GM19099 (cell line): Measurements from ENCODE around the gene ABCF2.

Source experiments
- POLR2A ChIP-seq: IDR thresholded peaks from 3 replicates; pipeline ENCODE4 v1.6.1; 2011; ENCODE audit warnings: low read depth; ENCODE audit not compliant: insufficient read length; ENCODE audit errors: extremely low read depth

ABCF2 gene

GRCh38 chr7:151205730-151206129 is 21.3 kb downstream of the ABCF2 start:
- TF ChIP-seq POLR2A, result no peak

DNA sequence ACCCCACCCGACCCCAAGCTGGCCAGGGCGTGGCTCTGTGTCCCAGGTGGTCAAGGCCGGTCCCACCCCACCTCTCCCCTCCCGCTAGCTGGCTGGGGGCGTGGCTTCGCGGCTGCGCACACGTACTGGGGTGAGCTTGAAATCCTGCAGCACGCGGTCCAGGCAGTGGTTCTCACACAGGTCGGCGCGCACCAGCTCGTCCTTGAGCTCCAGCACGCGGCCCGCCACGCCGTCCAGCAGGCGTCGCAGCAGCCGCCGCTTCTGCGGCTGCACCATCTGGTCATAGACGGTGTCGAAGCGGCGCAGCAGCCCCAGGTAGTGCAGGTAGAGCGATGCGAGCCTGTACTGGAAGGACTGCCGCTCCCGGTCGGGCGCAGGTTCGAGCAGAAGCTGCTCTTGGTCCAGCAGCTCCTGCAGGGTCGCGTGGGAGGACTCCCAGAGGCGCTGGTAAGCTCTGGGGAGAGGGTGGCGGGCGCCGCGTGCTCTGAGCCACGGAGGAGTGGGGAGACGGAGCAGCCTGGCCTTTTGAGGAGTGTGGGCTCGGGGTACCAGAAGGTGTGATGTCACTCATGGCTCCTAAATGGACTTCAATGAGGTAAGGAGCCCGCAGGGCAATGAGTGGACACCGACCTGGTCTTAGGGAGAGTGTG is 22.5 kb downstream of the ABCF2 start:
- TF ChIP-seq POLR2A, result no peak

GRCh38 chr7:151202836-151203235 is 24.2 kb downstream of the ABCF2 start:
- no peak for TF ChIP-seq POLR2A

- TF ChIP-seq POLR2A, result no peak
Measured at GRCh38 chr7:151201751-151202150, 25.3 kb downstream of the ABCF2 start.

GRCh38 chr7:151201344-151201743 is 25.7 kb downstream of the ABCF2 start:
- TF ChIP-seq POLR2A, result no peak

DNA sequence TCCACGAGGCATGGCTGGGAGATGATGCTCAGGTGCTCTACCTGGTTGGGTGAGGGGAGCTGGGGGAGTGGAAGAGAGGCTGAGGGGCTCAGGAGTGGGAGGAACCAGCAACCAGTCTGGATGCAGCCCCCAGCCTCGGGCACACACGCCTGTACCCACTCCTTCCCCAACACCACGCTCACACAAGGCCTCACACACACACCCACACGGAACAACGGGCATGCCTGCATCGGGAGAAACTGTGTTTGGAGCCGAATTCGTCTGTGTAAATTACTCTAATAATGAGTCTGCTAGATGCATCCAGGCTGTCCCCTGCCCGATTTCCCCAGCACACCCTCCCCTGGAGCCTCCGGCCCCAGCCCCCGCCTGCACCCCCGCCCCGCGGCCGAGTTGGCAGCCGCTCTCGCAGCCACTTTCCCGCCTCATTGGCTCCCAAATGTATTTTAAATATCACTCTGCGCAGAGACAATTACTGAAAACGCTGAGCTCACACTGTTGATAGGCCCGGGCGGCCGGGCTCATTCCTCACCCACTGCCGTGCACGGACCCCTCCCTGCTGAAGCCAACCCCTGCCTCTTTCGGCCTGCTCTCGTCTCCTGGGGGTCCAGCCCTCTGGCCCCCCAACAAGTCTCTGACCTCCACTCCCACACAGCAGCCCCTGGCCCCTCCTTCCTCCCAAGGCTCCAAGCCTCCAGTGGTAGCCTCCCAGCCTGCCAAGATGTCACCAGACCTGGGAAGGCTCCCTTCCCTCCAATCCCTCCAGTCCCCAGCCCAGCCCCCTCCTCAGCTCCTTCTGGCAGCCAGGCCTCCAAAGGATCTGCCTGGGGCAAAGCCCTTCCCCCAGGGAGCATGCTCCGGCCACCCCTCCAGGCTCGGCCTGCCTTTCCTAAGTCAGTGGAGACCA is 27.8 kb downstream of the ABCF2 start:
- TF ChIP-seq POLR2A, result no peak

DNA sequence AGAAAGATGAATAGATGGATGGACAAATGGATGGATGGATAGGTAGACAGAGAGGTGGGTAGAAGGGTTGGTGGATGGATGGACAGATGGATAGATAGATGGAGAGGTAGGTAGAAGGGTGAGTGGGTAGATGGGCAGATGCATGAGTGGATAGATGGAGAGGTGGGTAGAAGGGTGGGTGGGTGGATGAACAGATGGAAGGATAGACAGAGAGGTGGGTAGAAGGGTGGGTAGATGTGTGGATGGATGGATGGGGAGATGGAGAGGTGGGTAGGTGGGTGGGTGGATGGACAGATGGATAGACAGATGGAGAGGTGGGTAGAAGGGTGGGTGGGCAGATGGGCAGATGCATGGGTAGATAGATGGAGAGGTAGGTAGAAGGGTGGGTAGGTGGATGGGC is 29.1 kb downstream of the ABCF2 start:
- TF ChIP-seq POLR2A, result no peak

GRCh38 chr7:151195616-151196450 is 31.2 kb downstream of the ABCF2 start:
- TF ChIP-seq POLR2A, result no peak

DNA sequence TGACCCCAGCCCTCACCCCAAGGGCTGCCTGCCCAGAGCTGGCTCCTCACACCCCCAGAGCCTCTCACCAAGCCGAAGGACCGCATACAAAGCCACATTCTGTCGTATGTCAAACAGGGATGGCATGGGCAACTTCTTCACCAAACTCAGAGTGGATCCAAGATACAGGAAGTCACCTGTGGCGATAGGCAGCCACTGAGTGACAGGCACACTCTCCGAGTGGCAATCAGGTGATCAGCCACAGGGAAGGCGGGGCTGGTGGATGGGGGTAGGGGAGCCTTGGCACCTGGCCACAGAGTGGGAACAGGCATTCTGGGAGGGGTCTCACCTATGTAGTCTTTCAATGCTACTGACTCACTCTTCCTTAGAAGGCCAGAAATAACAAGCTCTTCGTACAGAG is 32.8 kb downstream of the ABCF2 start:
- TF ChIP-seq POLR2A, result no peak

DNA sequence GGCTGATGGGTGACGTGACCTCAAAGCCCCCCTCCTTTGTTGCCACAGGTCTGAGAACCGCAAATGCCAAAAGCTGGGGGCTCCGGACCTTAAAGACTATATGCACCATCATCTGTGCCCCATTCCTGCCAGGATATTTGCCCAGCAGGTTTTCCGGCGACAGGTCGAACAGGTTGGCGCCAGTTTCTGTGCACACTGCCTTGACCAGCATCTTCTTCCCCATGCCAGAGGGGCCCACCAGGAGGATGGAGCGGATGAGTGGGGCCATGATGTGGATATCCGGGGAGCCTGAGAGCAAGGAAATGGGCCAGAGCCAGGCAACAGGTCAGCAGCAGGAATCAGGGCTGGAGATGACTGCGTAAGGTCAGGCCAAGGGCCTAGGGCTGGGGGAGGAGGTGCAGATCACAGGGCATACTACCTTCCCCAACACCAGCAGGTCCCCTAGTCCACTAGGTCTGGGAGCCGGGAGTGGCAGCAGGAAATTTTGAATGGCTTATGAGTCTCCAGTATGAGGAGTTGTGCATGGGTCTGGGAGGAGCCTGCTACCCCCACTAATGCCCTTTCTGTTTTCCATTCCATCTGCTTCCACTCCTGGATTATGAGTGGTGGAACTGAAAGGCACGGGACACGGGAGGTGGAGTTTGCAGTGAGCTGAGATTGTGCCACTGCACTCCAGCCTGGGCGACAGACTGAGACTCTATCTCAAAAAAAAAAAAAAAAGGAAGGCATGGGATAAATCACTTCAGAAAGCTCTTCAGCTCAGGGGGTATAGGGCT is 33.6 kb downstream of the ABCF2 start:
- no peak for TF ChIP-seq POLR2A

GRCh38 chr7:151192002-151192539 is 34.9 kb downstream of the ABCF2 start:
- no peak for TF ChIP-seq POLR2A

DNA sequence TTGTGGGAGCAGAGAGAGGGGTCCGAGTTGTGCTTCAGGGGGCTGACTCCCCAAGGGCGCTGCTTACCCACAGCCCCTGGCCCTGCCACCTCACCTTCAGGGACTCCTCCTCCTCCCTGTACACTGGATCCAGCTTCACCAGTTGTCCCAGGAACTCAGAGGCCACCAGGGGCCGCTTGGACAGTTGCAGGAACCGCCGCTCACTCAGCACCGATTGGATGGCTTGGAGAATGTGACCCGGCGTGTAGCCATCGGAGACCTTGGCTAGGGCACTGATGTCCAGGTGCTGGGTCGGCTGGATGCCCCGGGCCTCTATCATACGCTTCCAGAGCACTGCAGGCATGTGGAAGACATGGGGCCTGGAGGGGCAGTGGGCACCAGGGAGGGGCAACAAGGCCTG is 35.5 kb downstream of the ABCF2 start:
- no peak for TF ChIP-seq POLR2A

GRCh38 chr7:151189038-151189437 is 38.0 kb downstream of the ABCF2 start:
- no peak for TF ChIP-seq POLR2A

DNA sequence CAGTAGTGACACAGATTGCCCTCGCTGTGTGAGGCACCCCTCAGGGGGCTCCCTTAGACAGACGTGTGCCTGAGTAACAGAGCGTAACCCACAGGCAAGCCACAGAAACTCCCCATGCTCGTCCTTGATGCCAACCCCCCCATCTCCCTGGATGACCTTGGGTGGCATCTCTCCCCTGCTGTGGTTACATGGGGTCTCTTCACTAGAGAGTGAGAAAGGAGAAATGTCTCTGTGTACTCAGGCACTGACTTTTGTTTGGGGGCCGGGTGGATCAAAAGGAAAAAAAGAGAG is 38.8 kb downstream of the ABCF2 start:
- TF ChIP-seq POLR2A, result no peak

DNA sequence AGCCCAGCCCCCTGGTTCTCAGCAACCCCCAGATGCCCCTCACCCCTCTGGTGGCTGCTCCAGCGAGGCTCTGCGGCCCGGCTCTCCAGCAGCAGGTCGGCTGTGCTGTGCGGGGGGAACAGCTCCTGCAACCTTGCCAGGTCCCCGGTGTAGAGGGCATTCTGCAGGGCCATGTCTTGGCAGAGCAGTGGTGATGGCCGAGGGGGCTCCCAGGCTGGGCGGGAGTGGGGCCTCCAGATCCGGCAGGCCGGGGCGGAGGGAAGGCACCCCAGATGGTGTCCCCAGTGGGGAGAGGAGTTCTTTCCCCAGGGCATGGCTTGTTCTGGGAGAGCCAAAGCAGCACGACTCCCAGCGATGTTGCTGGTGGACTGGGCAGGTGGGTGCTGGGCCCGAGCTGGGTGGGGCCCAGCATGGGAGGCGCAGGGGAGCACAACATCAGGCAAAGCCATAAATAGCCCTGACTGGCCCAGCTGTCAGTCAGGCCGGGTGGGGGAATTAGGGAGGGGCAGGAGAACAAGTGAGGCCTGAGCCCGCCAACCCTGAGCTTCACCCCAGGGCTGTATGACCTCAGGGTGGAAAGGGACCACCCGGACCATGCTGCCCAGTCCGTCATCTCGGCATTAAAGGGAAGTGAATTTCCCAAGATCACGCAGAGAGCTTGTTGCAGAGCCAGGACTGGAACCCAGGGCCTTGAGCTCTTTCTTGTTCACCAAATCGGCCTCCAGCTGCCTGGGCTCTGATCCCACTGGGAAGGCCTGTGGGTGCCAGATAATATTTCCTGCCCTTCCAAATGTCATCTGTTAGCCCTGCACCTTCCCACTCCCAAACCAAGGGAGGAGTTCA is 39.4 kb downstream of the ABCF2 start:
- TF ChIP-seq POLR2A, result no peak
